Uterus (tissue), 2 donors: ENCODE results near the gene ARSG.

Source experiments
- CTCF ChIP-seq, 4 experiments: fragments of 200-600 bp in 2 of 4; fragments of 450-650 bp in 2 of 4; sonication (generic) in 2 of 4; IDR thresholded peaks; one replicate each; pipeline ENCODE4 v1.5.1; 2016 to 2019; ENCODE audit warnings: antibody characterized with exemption in 4 of 4, mild to moderate bottlenecking in 2 of 4, moderate library complexity in 1 of 4
- POLR2A ChIP-seq, 2 donors: fragments of 450-650 bp; IDR thresholded peaks; one replicate each; pipeline ENCODE4 v1.6.1; 2016; ENCODE audit warnings: antibody characterized with exemption in 2 of 2, mild to moderate bottlenecking in 1 of 2, moderate library complexity in 1 of 2

DNA sequence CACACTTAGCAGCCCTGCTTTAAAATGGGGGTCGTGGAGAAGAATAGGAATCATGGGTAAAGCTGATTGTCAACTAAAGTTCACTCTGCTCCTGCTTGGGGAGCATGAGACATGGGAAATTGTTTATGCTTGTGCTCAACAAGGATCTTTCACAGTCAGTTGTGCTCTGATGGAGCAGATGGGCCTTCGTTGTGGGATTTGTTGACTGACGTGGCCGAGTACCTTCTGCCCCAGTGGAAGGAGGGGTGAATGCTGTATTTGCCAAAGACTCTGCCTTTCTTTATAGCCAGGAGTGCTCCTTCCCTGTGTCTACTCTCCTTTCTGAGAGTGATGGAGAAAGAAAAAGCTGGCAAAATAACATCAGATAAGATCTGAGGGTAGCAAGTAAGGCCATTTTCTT lies 11.4 kb downstream of the ARSG start:
- TF ChIP-seq CTCF (IDR thresholded peaks at IDR 0.05) (no peak), POLR2A (IDR thresholded peaks at IDR 0.05) (no peak)
